IMR-90 (cell line): Measurements from ENCODE around the gene RASSF4. TPM values are rescaled to one million over a fixed set of nuclear protein-coding genes. Genes with fewer than 3 reads are reported as not detected.

Experiments used
- ATAC-seq: fragments of 200-7000 bp; cut with Tn5 transposase; 2 replicates; pipeline ENCODE4 v1.9.1; 2020; ENCODE audit warnings: low read depth, mild to moderate bottlenecking, moderate library complexity
- BruUV-seq: library from RNA; stranded (reverse); fragments of 400-500 nt; replicated peaks from 2 replicates; lab custom pipeline; 2021; lab: Mats Ljungman, UMichigan
- CTCF ChIA-PET: fragments of 300-600 bp; formaldehyde crosslinking; extraction: SDS; loops from one replicate; lab custom pipeline; 2021; ENCODE audit warnings: antibody characterized with exemption; lab: Yijun Ruan, JAX
- POLR2A ChIA-PET: fragments of 300-600 bp; sonication (Branson Sonifier 250); formaldehyde crosslinking; loops from one replicate; lab custom pipeline; 2022; ENCODE audit warnings: antibody characterized with exemption; ENCODE audit not compliant: unreplicated experiment; lab: Charles Lee
- DNase-seq: peaks from one replicate; pipeline ENCODE4 v3.0.0; 2013
- H2AFZ ChIP-seq: replicated peaks from 2 replicates; pipeline ENCODE3; 2013; ENCODE audit warnings: low read length, mild to moderate bottlenecking; ENCODE audit not compliant: poor library complexity
- H2AK5ac ChIP-seq: 2 replicates; pipeline ENCODE4 v1.6.1; 2013; ENCODE audit warnings: low read depth, low read length, inconsistent platforms
- H2AK9ac ChIP-seq: replicated peaks from 2 replicates; pipeline ENCODE3; 2013; ENCODE audit warnings: mild to moderate bottlenecking, low read depth, low read length, moderate library complexity; ENCODE audit not compliant: poor library complexity
- H2BK120ac ChIP-seq: 2 replicates; pipeline ENCODE4 v1.6.1; 2013; ENCODE audit warnings: low read depth, low read length, inconsistent platforms
- H2BK15ac ChIP-seq: 3 replicates; pipeline ENCODE4 v1.6.1; 2013; ENCODE audit warnings: low read depth, low read length, inconsistent platforms
- H2BK20ac ChIP-seq: 2 replicates; pipeline ENCODE4 v1.6.1; 2013; ENCODE audit warnings: low read depth, mild to moderate bottlenecking, inconsistent platforms, low read length, moderate library complexity
- H2BK5ac ChIP-seq: 2 replicates; pipeline ENCODE4 v1.6.1; 2013; ENCODE audit warnings: mild to moderate bottlenecking, low read depth, low read length, inconsistent platforms; ENCODE audit not compliant: poor library complexity, severe bottlenecking
- H3K14ac ChIP-seq: replicated peaks from 2 replicates; pipeline ENCODE4 v1.6.1; 2013; ENCODE audit warnings: low read depth, low read length, inconsistent platforms
- H3K18ac ChIP-seq: 2 replicates; pipeline ENCODE4 v1.6.1; 2013; ENCODE audit warnings: low read depth, low read length, control low read depth
- H3K23ac ChIP-seq: 2 replicates; pipeline ENCODE4 v1.6.1; 2013; ENCODE audit warnings: low read depth, low read length, inconsistent platforms
- H3K27ac ChIP-seq: 2 replicates; pipeline ENCODE4 v1.5.1; 2013; ENCODE audit warnings: mild to moderate bottlenecking, control low read depth, low read length; ENCODE audit not compliant: insufficient read depth
- H3K27me3 ChIP-seq: 2 replicates; pipeline ENCODE4 v1.6.1; 2013; ENCODE audit warnings: low read length; ENCODE audit not compliant: control insufficient read depth, insufficient read depth
- H3K36me3 ChIP-seq: 2 replicates; pipeline ENCODE4 v1.6.1; 2013; ENCODE audit warnings: low read length, mixed read lengths; ENCODE audit not compliant: control insufficient read depth, insufficient read depth
- H3K4ac ChIP-seq: 2 replicates; pipeline ENCODE4 v1.6.1; 2013; ENCODE audit warnings: low read depth, low read length, inconsistent platforms
- H3K4me1 ChIP-seq: 2 replicates; pipeline ENCODE4 v1.6.1; 2013; ENCODE audit warnings: low read length, mixed read lengths; ENCODE audit not compliant: control insufficient read depth, insufficient read depth
- H3K4me2 ChIP-seq: 2 replicates; pipeline ENCODE4 v1.6.1; 2013; ENCODE audit warnings: low read depth, mild to moderate bottlenecking, control low read depth, low read length, moderate library complexity
- H3K4me3 ChIP-seq: 2 replicates; pipeline ENCODE4 v1.5.1; 2013; ENCODE audit warnings: low read depth, mild to moderate bottlenecking, control low read depth, low read length, moderate library complexity; ENCODE audit not compliant: insufficient read depth
- H3K56ac ChIP-seq: 2 replicates; pipeline ENCODE4 v1.6.1; 2013; ENCODE audit warnings: low read length, inconsistent platforms; ENCODE audit not compliant: insufficient read depth; ENCODE audit errors: extremely low read depth
- H3K79me1 ChIP-seq, 2 experiments: 2 replicates each; pipeline ENCODE4 v1.6.1; 2013; ENCODE audit warnings: low read length in 2 of 2, inconsistent platforms in 1 of 2, low read depth in 1 of 2
- H3K9ac ChIP-seq: 2 replicates; pipeline ENCODE4 v1.6.1; 2013; ENCODE audit warnings: low read depth, low read length, control low read depth
- H3K9me1 ChIP-seq: 2 replicates; pipeline ENCODE4 v1.6.1; 2013; ENCODE audit warnings: low read length, inconsistent platforms; ENCODE audit not compliant: insufficient read depth
- H3K9me3 ChIP-seq: 2 replicates; pipeline ENCODE4 v1.6.1; 2013; ENCODE audit warnings: low read length; ENCODE audit not compliant: control insufficient read depth, insufficient read depth
- H4K20me1 ChIP-seq: 2 replicates; pipeline ENCODE4 v1.6.1; 2013; ENCODE audit warnings: low read length, inconsistent platforms; ENCODE audit not compliant: insufficient read depth
- H4K5ac ChIP-seq: 2 replicates; pipeline ENCODE4 v1.6.1; 2013; ENCODE audit warnings: mild to moderate bottlenecking, low read depth, low read length, control low read depth
- H4K8ac ChIP-seq, 2 experiments: 2 replicates each; pipeline ENCODE4 v1.6.1; 2013; ENCODE audit warnings: low read depth in 2 of 2, low read length in 2 of 2, control low read depth in 1 of 2, inconsistent platforms in 1 of 2
- H4K91ac ChIP-seq: 2 replicates; pipeline ENCODE4 v1.6.1; 2013; ENCODE audit warnings: low read depth, low read length, inconsistent platforms; ENCODE audit not compliant: insufficient read depth
- BHLHE40 ChIP-seq: fragments of 150-350 bp; IDR thresholded peaks from 2 replicates; pipeline ENCODE4 v1.6.1; 2016; ENCODE audit warnings: mild to moderate bottlenecking, low read depth, low read length
- CEBPB ChIP-seq: IDR thresholded peaks from 2 replicates; pipeline ENCODE4 v1.6.1; 2012; ENCODE audit warnings: low read depth, low read length, improper control_type of control experiment
- CHD1 ChIP-seq: IDR thresholded peaks from 2 replicates; pipeline ENCODE4 v1.6.1; 2012; ENCODE audit warnings: low read depth, low read length, improper control_type of control experiment
- CTCF ChIP-seq: conservative IDR thresholded peaks from 2 replicates; pipeline ENCODE4 v1.5.1; 2012; ENCODE audit warnings: mild to moderate bottlenecking, low read depth, low read length, improper control_type of control experiment
- ELK1 ChIP-seq: fragments of 150-350 bp; IDR thresholded peaks from 2 replicates; pipeline ENCODE4 v1.6.1; 2016; ENCODE audit warnings: low read depth, mild to moderate bottlenecking, low read length, moderate library complexity, borderline replicate concordance
- FOS ChIP-seq: fragments of 150-350 bp; IDR thresholded peaks from 2 replicates; pipeline ENCODE4 v1.6.1; 2016; ENCODE audit warnings: low read depth, low read length
- MXI1 ChIP-seq: IDR thresholded peaks from 2 replicates; pipeline ENCODE4 v1.6.1; 2012; ENCODE audit warnings: low read depth, mild to moderate bottlenecking, low read length, moderate library complexity, borderline replicate concordance
- NFE2L2 ChIP-seq: fragments of 150-350 bp; IDR thresholded peaks from 2 replicates; pipeline ENCODE4 v1.6.1; 2016; ENCODE audit warnings: low read depth, mild to moderate bottlenecking, low read length
- POLR2A ChIP-seq: IDR thresholded peaks from 2 replicates; pipeline ENCODE4 v1.6.1; 2012; ENCODE audit warnings: mild to moderate bottlenecking, low read depth, low read length
- RAD21 ChIP-seq: IDR thresholded peaks from 2 replicates; pipeline ENCODE4 v1.6.1; 2012; ENCODE audit warnings: low read length, improper control_type of control experiment
- RCOR1 ChIP-seq: IDR thresholded peaks from 2 replicates; pipeline ENCODE4 v1.6.1; 2012; ENCODE audit warnings: mild to moderate bottlenecking, low read length, improper control_type of control experiment; ENCODE audit not compliant: insufficient replicate concordance
- RFX5 ChIP-seq: IDR thresholded peaks from 2 replicates; pipeline ENCODE4 v1.8.0; 2012; ENCODE audit warnings: low read depth, mild to moderate bottlenecking, low read length, moderate library complexity
- SMC3 ChIP-seq: fragments of 150-350 bp; IDR thresholded peaks from 2 replicates; pipeline ENCODE4 v1.6.1; 2016; ENCODE audit warnings: low read depth, mild to moderate bottlenecking, antibody characterized with exemption, low read length, moderate library complexity
- USF2 ChIP-seq: fragments of 150-350 bp; IDR thresholded peaks from 2 replicates; pipeline ENCODE4 v1.6.1; 2017; ENCODE audit warnings: mild to moderate bottlenecking, antibody characterized with exemption, low read length, low read depth
- WGBS, 2 experiments: methylation state at CpG; one replicate each; pipeline versions ENCODE4 v1.1.5 to v1.1.7; 2013; ENCODE audit warnings: missing lambda C conversion rate in 2 of 2; ENCODE audit not compliant: insufficient read length in 1 of 2; ENCODE audit errors: extremely low coverage in 2 of 2; 5-methylcytosine and 5-hydroxymethylcytosine counted together
- dilution Hi-C: fragments of 300-500 bp; cut with HindIII; formaldehyde crosslinking; loops from one replicate; pipeline ENCODE4 v1.14.3; 2018; ENCODE audit warnings: low sequenced_read_pairs; ENCODE audit not compliant: unreplicated experiment
- in situ Hi-C: fragments of 300-500 bp; cut with MboI; formaldehyde crosslinking; loops from 3 replicates; pipeline ENCODE4 v1.14.3; 2019; ENCODE audit warnings: low sequenced_read_pairs, inconsistent platforms, mixed read lengths
- intact Hi-C: fragments of 100-400 bp; cut with micrococcal nuclease; formaldehyde crosslinking; loops from 2 replicates; pipeline ENCODE4 v1.10.0; 2022
- polyA plus RNA-seq, 3 experiments: library from polyadenylated mRNA; depleted of rRNA; stranded (reverse); fragments of >200 nt; gene quantifications; 2 replicates each; pipeline ENCODE4 v1.2.3, GENCODE V29; 2012; ENCODE audit warnings: low replicate concordance in 1 of 3
- total RNA-seq: library from RNA; depleted of rRNA; stranded (reverse); fragments of >200 nt; gene quantifications from 2 replicates; pipeline ENCODE4 v1.2.3, GENCODE V29; 2012

Gene RASSF4
- total and polyA plus RNA-seq, 2 of the 4 experiments (the other 2 are of a cell fraction): 5.9 to 8.6 TPM

- Histone ChIP-seq H2BK15ac (no peak overlapping the region), H3K18ac (no peak overlapping the region), H3K9ac (no peak overlapping the region), H3K79me1 (no peaks in the 10 kb centered on the region), H4K5ac (no peak overlapping the region), H3K27ac (no peak overlapping the region), H4K20me1 (no peaks in the 10 kb centered on the region), H3K9me3 (no peaks in the 10 kb centered on the region), H3K4me3 (no peak overlapping the region), H2BK5ac (no peak overlapping the region), H3K4me1 (peaks cover 3% of the 10 kb centered on the region; the same call in 1 of the 2 replicates), H3K4ac (no peak overlapping the region), H2BK20ac (no peak overlapping the region), H3K23ac (no peak overlapping the region), H3K27me3 (peaks cover 6% of the 10 kb centered on the region), H2BK120ac (no peak overlapping the region), H2AK5ac (no peak overlapping the region), H3K56ac (no peak overlapping the region), H3K4me2 (no peak overlapping the region), H3K36me3 (no peaks in the 10 kb centered on the region), H2AK9ac (no peak overlapping the region), H3K9me1 (no peaks in the 10 kb centered on the region; the same call in 1 of the 2 replicates), H4K8ac (no peak overlapping the region), H2AFZ (no peak overlapping the region), H4K91ac (no peak overlapping the region), H3K14ac (no peak overlapping the region)
- ChIA-PET CTCF (no interaction called here), POLR2A (no interaction called here)
- WGBS, 2 experiments: 74% methylated on average over 6 of the region's 8 CpGs; no CpG with 5 or more reads in 1 of the 2 experiments
- in situ Hi-C loops (no loop called here), dilution Hi-C loops (no loop called here), intact Hi-C loops (loop anchor here (5.0 kb wide), 1 partner anchor 308 kb away; no protein-coding TSS in a partner anchor)
- no peak for DNase-seq
- no peak for ATAC-seq
- no TSS peak for BruUV-seq
- TF ChIP-seq CTCF (no peak), FOS (no peak), MXI1 (no peak), SMC3 (no peak), ELK1 (no peak), CEBPB (no peak), USF2 (no peak), NFE2L2 (no peak), POLR2A (no peak), RCOR1 (no peak), RAD21 (no peak), CHD1 (no peak), RFX5 (no peak), BHLHE40 (no peak)
Measured at GRCh38 chr10:44929356-44930255, 30.0 kb upstream of the RASSF4 start.
